Measurements from ENCODE around the gene DLGAP3. TPM values are rescaled to one million over a fixed set of nuclear protein-coding genes. Genes with fewer than 3 reads are reported as not detected.
A peak's percentile ranks its signal among the peaks of the same experiment; 100 is the strongest.

The DLGAP3 gene
- total and polyA plus RNA-seq, 2 of the 13 experiments (the other 11 are each of a cell fraction or from before 2014, with no cell fraction given), result 0.03 to 0.04 TPM

GRCh38 chr1:34865981-34866761 lies 63.3 kb downstream of the DLGAP3 start (continued):
- TF ChIP-seq PATZ1 (CRISPR knock-in tag; IDR thresholded peaks at IDR 0.05) (peak; percentile 41; the same call in 1 of the 2 replicates), RBM22 (optimal IDR thresholded peaks at IDR 0.05; ENCODE audit: low read length) (no peak), ZNF121 (CRISPR knock-in tag; IDR thresholded peaks at IDR 0.05) (no peak), KLF16 (CRISPR knock-in tag; IDR thresholded peaks at IDR 0.05) (no peak), ZNF382 (CRISPR knock-in tag; IDR thresholded peaks at IDR 0.05; ENCODE audit: borderline replicate concordance) (no peak), POLR2AphosphoS2 (IDR thresholded peaks at IDR 0.05; ENCODE audit: low read depth, low read length) (no peak), MED8 (CRISPR knock-in tag; IDR thresholded peaks at IDR 0.05; ENCODE audit: insufficient replicate concordance) (no peak), HDAC6 (IDR thresholded peaks at IDR 0.05; ENCODE audit: low read depth, low read length) (no peak), TIGD3 (CRISPR knock-in tag; IDR thresholded peaks at IDR 0.05; ENCODE audit: borderline replicate concordance) (no peak), ZFP1 (CRISPR knock-in tag; IDR thresholded peaks at IDR 0.05) (no peak), ZNF800 (CRISPR knock-in tag; IDR thresholded peaks at IDR 0.05) (0 out of 2 replicates have a peak, but pooled peaks have one; percentile 23), ZZZ3 (CRISPR knock-in tag; IDR thresholded peaks at IDR 0.05; ENCODE audit: borderline replicate concordance) (no peak), DDIT3 (CRISPR knock-in tag; IDR thresholded peaks at IDR 0.05) (no peak), ZNF704 (CRISPR knock-in tag; IDR thresholded peaks at IDR 0.05; ENCODE audit: borderline replicate concordance) (0 out of 2 replicates have a peak, but pooled peaks have one; percentile 42), GZF1 (CRISPR knock-in tag; IDR thresholded peaks at IDR 0.05) (no peak), ZBTB34 (CRISPR knock-in tag; IDR thresholded peaks at IDR 0.05) (no peak), JUN (CRISPR knock-in tag; IDR thresholded peaks at IDR 0.05) (no peak), ZNF570 (CRISPR knock-in tag; IDR thresholded peaks at IDR 0.05; ENCODE audit: borderline replicate concordance) (no peak), MTA1 (CRISPR knock-in tag; IDR thresholded peaks at IDR 0.05; ENCODE audit: borderline replicate concordance) (no peak), KAT2B (IDR thresholded peaks at IDR 0.05; ENCODE audit: borderline replicate concordance, low read depth, low read length) (no peak), BCL6 (CRISPR knock-in tag; IDR thresholded peaks at IDR 0.05) (0 out of 2 replicates have a peak, but pooled peaks have one; percentile 26)

Data from HepG2 (cell line).